Thoracic aorta (tissue), 2 donors: ENCODE results near the gene FHIT. TPM values are rescaled to one million over a fixed set of nuclear protein-coding genes. Genes with fewer than 3 reads are reported as not detected.

Experiments used
- ATAC-seq: fragments of 150-250 bp; one replicate; pipeline ENCODE4 v1.8.0; 2017; ENCODE audit warnings: low read depth; ENCODE audit not compliant: insufficient number of reproducible peaks, low FRiP score
- DNase-seq: peaks from one replicate; pipeline ENCODE4 v3.0.0-alpha.2; 2020; ENCODE audit warnings: low spot score
- H3K27ac ChIP-seq, 2 donors: fragments of 200-600 bp; sonication (generic); 1 replicate in 1 of 2; 2 replicates in 1 of 2; pipeline ENCODE4 v1.5.1; 2016; ENCODE audit warnings: mild to moderate bottlenecking in 2 of 2, moderate library complexity in 2 of 2
- H3K27me3 ChIP-seq: fragments of 200-600 bp; sonication (generic); replicated peaks from 2 replicates; pipeline ENCODE4 v1.6.0; 2016; ENCODE audit warnings: mild to moderate bottlenecking; ENCODE audit not compliant: insufficient read depth
- H3K36me3 ChIP-seq: fragments of 200-600 bp; sonication (generic); one replicate; pipeline ENCODE4 v1.5.1; 2016
- H3K4me1 ChIP-seq, 2 donors: fragments of 200-600 bp; sonication (generic); 1 replicate in 1 of 2; 2 replicates in 1 of 2; pipeline versions ENCODE4 v1.5.1 to v1.6.0; 2016; ENCODE audit warnings: low read depth in 2 of 2, mild to moderate bottlenecking in 1 of 2; ENCODE audit not compliant: control insufficient read depth in 1 of 2
- H3K4me3 ChIP-seq: fragments of 200-600 bp; sonication (generic); 2 replicates; pipeline ENCODE4 v1.5.1; 2016; ENCODE audit warnings: mild to moderate bottlenecking
- H3K9me3 ChIP-seq: fragments of 200-600 bp; sonication (generic); 2 replicates; pipeline ENCODE4 v1.5.1; 2016
- total RNA-seq, 2 donors: library from RNA; depleted of rRNA; stranded (reverse); fragments of >200 nt; gene quantifications; one replicate each; pipeline versions ENCODE4 v1.1.0 to v1.2.3, GENCODE V29; 2016
- TF ChIP-seq, protein P1 (sequence below): fragments of 200-600 bp; sonication (generic); IDR thresholded peaks from one replicate; pipeline ENCODE4 v1.5.1; 2019; ENCODE audit warnings: antibody characterized with exemption

Gene FHIT
- total RNA-seq, 2 donors from 2014 or later: 2.0 to 2.3 TPM

DNA sequence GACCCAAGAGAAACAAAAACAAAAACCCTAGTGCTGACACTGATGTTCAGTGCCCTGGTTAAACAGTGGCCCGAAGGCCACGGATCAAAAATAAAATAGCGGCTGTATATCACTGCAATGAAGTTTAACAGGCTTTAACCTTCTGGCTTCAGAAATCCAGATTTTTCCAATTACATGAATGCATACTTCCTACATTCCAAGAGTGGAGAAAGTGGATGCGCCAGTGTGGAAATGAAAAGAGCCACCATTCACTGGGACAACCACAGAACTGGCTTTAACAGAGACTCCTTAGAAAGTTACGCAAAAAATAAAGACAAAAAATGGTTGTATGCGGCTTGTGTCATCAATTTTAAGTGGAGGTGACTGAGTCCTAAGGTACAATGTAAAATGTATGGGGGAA, 522.2 kb downstream of the FHIT start:
- no peaks in the 10 kb centered on the region for H3K27me3 ChIP-seq
- no peaks in the 10 kb centered on the region for H3K9me3 ChIP-seq
- H3K27ac ChIP-seq: no peak overlapping the region
- H3K36me3 ChIP-seq: no peaks in the 10 kb centered on the region
- no peaks in the 10 kb centered on the region for H3K4me1 ChIP-seq
- DNase-seq (no peak), ATAC-seq (no peak)
- no peak overlapping the region for H3K4me3 ChIP-seq
- TF ChIP-seq, protein P1, sequence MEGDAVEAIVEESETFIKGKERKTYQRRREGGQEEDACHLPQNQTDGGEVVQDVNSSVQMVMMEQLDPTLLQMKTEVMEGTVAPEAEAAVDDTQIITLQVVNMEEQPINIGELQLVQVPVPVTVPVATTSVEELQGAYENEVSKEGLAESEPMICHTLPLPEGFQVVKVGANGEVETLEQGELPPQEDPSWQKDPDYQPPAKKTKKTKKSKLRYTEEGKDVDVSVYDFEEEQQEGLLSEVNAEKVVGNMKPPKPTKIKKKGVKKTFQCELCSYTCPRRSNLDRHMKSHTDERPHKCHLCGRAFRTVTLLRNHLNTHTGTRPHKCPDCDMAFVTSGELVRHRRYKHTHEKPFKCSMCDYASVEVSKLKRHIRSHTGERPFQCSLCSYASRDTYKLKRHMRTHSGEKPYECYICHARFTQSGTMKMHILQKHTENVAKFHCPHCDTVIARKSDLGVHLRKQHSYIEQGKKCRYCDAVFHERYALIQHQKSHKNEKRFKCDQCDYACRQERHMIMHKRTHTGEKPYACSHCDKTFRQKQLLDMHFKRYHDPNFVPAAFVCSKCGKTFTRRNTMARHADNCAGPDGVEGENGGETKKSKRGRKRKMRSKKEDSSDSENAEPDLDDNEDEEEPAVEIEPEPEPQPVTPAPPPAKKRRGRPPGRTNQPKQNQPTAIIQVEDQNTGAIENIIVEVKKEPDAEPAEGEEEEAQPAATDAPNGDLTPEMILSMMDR: no peak

DNA sequence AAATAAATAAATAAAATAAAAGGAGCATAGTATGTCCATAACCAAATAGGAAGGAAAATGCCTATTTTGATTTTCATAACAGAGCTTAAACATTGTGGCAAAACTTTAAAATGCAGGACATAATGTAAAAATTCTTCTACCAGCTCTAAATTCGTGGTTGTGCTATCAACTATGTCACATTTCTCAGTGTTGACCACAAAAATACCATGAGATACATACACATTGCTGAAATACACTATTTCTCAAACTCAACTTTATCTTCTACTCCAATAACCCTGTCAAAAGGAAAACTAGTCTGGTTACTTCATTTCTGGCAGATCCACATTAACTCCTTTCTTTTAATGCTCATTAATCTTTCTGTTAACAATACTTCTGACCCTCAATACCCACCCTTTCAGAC, 523.2 kb downstream of the FHIT start:
- Histone ChIP-seq H3K4me1 (no peaks in the 10 kb centered on the region), H3K36me3 (no peaks in the 10 kb centered on the region), H3K27me3 (no peaks in the 10 kb centered on the region), H3K4me3 (no peak overlapping the region), H3K27ac (no peak overlapping the region), H3K9me3 (no peaks in the 10 kb centered on the region)
- TF ChIP-seq, protein P1: no peak
- DNase-seq: no peak
- ATAC-seq: no peak

DNA sequence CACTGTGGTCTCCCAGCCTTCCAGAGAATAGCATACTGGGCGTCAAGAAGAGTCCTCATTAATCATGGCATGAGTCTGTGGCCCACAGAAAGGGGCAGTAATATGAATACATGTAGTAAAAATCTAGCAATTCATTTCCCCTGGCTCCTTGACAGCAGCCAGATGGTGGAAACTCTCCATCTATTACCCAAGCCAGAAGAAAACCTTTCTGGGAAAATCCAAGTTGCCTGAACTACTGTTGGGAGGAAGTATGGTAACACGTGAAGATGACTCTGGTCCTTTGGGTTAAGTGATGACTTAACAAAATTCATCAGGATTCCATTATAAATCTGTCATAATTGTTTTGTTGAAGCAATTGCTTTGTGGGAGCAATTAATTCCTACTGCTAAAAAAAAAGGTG, 530.5 kb downstream of the FHIT start:
- H3K9me3 ChIP-seq: no peaks in the 10 kb centered on the region
- H3K36me3 ChIP-seq: no peaks in the 10 kb centered on the region
- no peak overlapping the region for H3K4me3 ChIP-seq
- ATAC-seq (no peak), DNase-seq (no peak)
- no peaks in the 10 kb centered on the region for H3K27me3 ChIP-seq
- peaks cover 0 to 12% of the 10 kb centered on the region in 2 donors for H3K4me1 ChIP-seq
- no peak overlapping the region for H3K27ac ChIP-seq
- TF ChIP-seq, protein P1: no peak

DNA sequence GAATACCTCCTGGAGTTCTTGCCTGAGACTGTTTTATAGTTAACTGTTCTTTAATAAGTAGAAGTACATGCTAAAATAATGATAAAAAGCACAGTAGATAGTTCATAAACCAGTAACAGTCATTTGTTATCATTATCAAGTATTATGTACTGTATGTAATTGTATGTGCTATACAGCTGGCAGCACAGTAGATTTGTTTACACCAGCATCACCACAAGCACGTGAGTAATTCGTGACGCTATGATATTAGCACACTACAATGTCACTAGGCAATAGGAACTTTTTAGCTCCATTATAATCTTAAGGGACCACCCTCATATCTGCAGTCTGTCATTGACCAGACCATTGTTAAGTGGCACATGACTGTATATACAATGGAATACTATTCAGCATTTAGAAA, 534.7 kb downstream of the FHIT start:
- no peak overlapping the region for H3K4me3 ChIP-seq
- no peaks in the 10 kb centered on the region for H3K27me3 ChIP-seq
- H3K4me1 ChIP-seq: peaks cover 0 to 12% of the 10 kb centered on the region in 2 donors
- H3K9me3 ChIP-seq: no peaks in the 10 kb centered on the region
- H3K36me3 ChIP-seq: no peaks in the 10 kb centered on the region
- no peak for ATAC-seq
- no peak overlapping the region for H3K27ac ChIP-seq
- TF ChIP-seq, protein P1: no peak
- DNase-seq: no peak

DNA sequence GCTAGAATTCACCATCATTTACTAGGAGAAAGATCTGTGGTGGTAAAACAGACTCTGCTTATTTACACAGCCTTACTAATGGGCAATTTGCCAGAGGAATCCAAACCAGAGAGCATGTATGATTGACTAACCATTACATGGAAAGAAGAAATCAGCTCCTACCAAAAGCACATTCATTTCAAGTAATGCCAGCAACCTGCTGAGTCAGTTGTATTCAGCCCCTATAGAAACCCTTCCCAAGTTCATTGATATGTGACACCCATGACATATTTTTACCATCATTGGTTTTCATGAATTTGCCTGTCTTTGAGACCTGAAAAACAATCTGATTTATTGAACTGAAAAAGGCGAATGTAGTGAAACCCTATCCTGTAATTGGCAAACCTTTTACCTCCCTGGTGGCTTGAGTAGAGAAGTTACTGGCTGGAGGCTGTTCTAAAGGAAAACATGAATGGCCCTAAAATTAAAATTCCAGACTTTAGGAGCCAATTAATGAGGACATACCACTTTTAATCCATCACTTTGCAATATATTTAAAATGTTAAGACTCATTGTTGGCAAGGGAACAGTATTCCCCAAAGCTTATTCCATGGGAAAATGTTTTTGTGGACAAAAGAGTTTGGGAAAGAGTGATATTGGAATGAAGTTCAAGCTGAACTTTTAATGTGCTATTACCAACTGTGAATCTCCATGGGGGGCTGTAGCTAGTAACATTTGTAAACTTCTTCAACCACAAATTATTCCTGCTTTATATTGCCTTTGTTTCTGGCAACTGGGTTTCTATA, 542.9 kb downstream of the FHIT start:
- H3K9me3 ChIP-seq: no peaks in the 10 kb centered on the region
- no peaks in the 10 kb centered on the region for H3K36me3 ChIP-seq
- no peak overlapping the region for H3K4me3 ChIP-seq
- no peak for DNase-seq
- TF ChIP-seq, protein P1: no peak
- H3K27ac ChIP-seq: no peak overlapping the region
- H3K4me1 ChIP-seq: no peaks in the 10 kb centered on the region
- no peaks in the 10 kb centered on the region for H3K27me3 ChIP-seq
- ATAC-seq: no peak
